Lung (tissue), 12 donors: ENCODE results near the gene PIAS4. TPM values are rescaled to one million over a fixed set of nuclear protein-coding genes. Genes with fewer than 3 reads are reported as not detected.

Experiments used
- ATAC-seq: fragments of 200-7000 bp; cut with Tn5 transposase; one replicate; pipeline ENCODE4 v1.9.1; 2020; ENCODE audit warnings: moderate number of reproducible peaks; ENCODE audit not compliant: insufficient read depth, low FRiP score
- DNase-seq, 3 donors: peaks; one replicate each; pipeline ENCODE4 v3.0.0-alpha.2; 2013 to 2017
- H3K27ac ChIP-seq, 2 donors: one replicate each; pipeline ENCODE4 v1.5.1; 2013; ENCODE audit warnings: mild to moderate bottlenecking in 2 of 2, moderate library complexity in 2 of 2, control low read depth in 1 of 2, inconsistent platforms in 1 of 2, low read depth in 1 of 2, low read length in 1 of 2
- H3K27me3 ChIP-seq, 3 donors: one replicate each; pipeline ENCODE4 v1.5.1; 2013; ENCODE audit warnings: low read length in 2 of 3; ENCODE audit not compliant: control insufficient read depth in 3 of 3, insufficient read depth in 3 of 3
- H3K36me3 ChIP-seq, 4 donors: one replicate each; pipeline ENCODE4 v1.5.1; 2013; ENCODE audit warnings: low read length in 4 of 4, mild to moderate bottlenecking in 1 of 4, moderate library complexity in 1 of 4; ENCODE audit not compliant: control insufficient read depth in 4 of 4, insufficient read depth in 4 of 4
- H3K4me1 ChIP-seq, 5 donors: one replicate each; pipeline ENCODE4 v1.5.1; 2013; ENCODE audit warnings: low read length in 5 of 5, mild to moderate bottlenecking in 2 of 5, moderate library complexity in 1 of 5; ENCODE audit not compliant: control insufficient read depth in 5 of 5, insufficient read depth in 5 of 5
- H3K4me3 ChIP-seq: one replicate; pipeline ENCODE4 v1.5.1; 2013; ENCODE audit warnings: mild to moderate bottlenecking, control low read depth, moderate library complexity
- H3K9ac ChIP-seq, 2 donors: one replicate each; pipeline ENCODE4 v1.5.1; 2013; ENCODE audit warnings: low read length in 2 of 2, control low read depth in 1 of 2; ENCODE audit not compliant: insufficient read depth in 1 of 2
- H3K9me3 ChIP-seq, 4 donors: one replicate each; pipeline ENCODE4 v1.5.1; 2013; ENCODE audit warnings: low read length in 3 of 4, mild to moderate bottlenecking in 1 of 4, moderate library complexity in 1 of 4; ENCODE audit not compliant: control insufficient read depth in 4 of 4, insufficient read depth in 3 of 4
- WGBS, 2 donors: extraction: QIAGEN DNeasy Blood & Tissue Kit; methylation state at CpG; one replicate each; pipeline ENCODE4 v1.1.7; 2013; 5-methylcytosine and 5-hydroxymethylcytosine counted together
- polyA plus RNA-seq, 2 donors: library from polyadenylated mRNA; stranded (reverse); fragments of 200-250 nt; gene quantifications; one replicate each; pipeline ENCODE4 v1.2.1, GENCODE V29; 2013
- total RNA-seq, 2 donors: library from RNA; depleted of rRNA in 1 of 2; stranded (reverse); fragments of >200 nt in 1 of 2; gene quantifications; one replicate each; pipeline ENCODE4 v1.2.1, GENCODE V29; 2014 to 2021
- TF ChIP-seq, protein P1 (sequence below): IDR thresholded peaks from 2 replicates; pipeline ENCODE4 v1.5.1; 2012; ENCODE audit warnings: mild to moderate bottlenecking; ENCODE audit errors: control extremely low read depth, extremely low read depth
- donor health status: control.
- donor health status: control.
- donor health status: Bipolar disorder and iron deficiency.
- donor health status: healthy.
- donor health status: DM: yes; HTN: yes; CAD: no.

PIAS4 gene
- total and polyA plus RNA-seq, 4 donors = 9.9 to 46.2 (median 21.6) TPM

DNA sequence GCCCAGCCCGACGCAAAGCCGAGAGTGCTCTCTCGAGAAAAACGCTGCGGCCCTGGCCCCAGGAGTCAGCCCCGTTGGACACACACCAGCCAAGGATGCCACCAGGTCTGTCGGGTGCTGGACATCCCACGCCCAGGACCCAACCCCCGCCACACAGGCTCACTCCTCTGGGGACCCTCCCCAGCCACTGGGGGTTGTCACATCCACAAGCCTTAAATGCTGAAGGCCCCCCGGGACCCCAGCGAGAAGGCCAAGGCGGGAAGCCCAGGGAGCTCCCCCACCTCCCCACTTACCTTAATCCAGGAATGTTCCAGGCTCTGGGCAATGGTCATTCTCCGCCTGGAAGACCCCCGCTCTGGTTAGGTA, 47.8 kb upstream of the PIAS4 start:
- no peak for DNase-seq
- 98 to 100% methylated on average over 15 of the region's 15 CpGs for WGBS, 2 donors
- TF ChIP-seq, protein P1, sequence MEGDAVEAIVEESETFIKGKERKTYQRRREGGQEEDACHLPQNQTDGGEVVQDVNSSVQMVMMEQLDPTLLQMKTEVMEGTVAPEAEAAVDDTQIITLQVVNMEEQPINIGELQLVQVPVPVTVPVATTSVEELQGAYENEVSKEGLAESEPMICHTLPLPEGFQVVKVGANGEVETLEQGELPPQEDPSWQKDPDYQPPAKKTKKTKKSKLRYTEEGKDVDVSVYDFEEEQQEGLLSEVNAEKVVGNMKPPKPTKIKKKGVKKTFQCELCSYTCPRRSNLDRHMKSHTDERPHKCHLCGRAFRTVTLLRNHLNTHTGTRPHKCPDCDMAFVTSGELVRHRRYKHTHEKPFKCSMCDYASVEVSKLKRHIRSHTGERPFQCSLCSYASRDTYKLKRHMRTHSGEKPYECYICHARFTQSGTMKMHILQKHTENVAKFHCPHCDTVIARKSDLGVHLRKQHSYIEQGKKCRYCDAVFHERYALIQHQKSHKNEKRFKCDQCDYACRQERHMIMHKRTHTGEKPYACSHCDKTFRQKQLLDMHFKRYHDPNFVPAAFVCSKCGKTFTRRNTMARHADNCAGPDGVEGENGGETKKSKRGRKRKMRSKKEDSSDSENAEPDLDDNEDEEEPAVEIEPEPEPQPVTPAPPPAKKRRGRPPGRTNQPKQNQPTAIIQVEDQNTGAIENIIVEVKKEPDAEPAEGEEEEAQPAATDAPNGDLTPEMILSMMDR = no peak
- no peak for ATAC-seq
- no peaks in the 10 kb centered on the region for H3K27me3 ChIP-seq
- H3K27ac ChIP-seq = no peak overlapping the region
- H3K9me3 ChIP-seq = peaks cover 0 to 2% (median 0%) of the 10 kb centered on the region in 4 donors
- no peak overlapping the region for H3K4me3 ChIP-seq
- no peak overlapping the region for H3K9ac ChIP-seq
- H3K4me1 ChIP-seq = peaks cover 0 to 2% (median 0%) of the 10 kb centered on the region in 5 donors
- peaks cover 10 to 73% (median 23%) of the 10 kb centered on the region in 4 donors for H3K36me3 ChIP-seq

DNA sequence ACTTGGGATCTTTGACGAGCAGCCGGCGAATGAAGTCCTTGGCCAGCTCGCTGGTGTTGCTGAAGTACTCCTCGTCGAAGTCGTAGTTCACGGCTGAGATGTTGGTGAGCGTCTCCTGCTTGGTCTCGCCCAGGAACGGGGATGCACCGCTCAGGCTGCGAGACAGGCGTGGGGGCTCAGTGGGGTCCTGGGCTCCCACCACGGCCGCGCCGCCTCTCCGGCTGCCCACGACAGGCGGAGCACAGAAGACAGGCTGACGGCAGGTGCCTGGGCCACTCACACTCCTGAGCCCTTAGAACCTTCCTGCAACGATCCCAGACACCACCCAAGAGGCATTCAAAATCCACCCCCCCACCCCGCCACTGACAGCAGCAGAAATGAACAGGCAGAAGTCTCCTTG, 46.5 kb upstream of the PIAS4 start:
- H3K36me3 ChIP-seq = peaks cover 13 to 74% (median 23%) of the 10 kb centered on the region in 4 donors
- H3K27me3 ChIP-seq = no peaks in the 10 kb centered on the region
- H3K9me3 ChIP-seq = peaks cover 0 to 2% (median 0%) of the 10 kb centered on the region in 4 donors
- no peak for DNase-seq
- 95 to 97% methylated on average over 24 of the region's 24 CpGs for WGBS, 2 donors
- H3K4me3 ChIP-seq = no peak overlapping the region
- H3K9ac ChIP-seq = no peak overlapping the region
- peaks cover 0 to 2% (median 0%) of the 10 kb centered on the region in 5 donors for H3K4me1 ChIP-seq
- TF ChIP-seq, protein P1 = no peak
- ATAC-seq = no peak
- H3K27ac ChIP-seq = peak overlapping the region in 1 of 2 donors; percentile 15

DNA sequence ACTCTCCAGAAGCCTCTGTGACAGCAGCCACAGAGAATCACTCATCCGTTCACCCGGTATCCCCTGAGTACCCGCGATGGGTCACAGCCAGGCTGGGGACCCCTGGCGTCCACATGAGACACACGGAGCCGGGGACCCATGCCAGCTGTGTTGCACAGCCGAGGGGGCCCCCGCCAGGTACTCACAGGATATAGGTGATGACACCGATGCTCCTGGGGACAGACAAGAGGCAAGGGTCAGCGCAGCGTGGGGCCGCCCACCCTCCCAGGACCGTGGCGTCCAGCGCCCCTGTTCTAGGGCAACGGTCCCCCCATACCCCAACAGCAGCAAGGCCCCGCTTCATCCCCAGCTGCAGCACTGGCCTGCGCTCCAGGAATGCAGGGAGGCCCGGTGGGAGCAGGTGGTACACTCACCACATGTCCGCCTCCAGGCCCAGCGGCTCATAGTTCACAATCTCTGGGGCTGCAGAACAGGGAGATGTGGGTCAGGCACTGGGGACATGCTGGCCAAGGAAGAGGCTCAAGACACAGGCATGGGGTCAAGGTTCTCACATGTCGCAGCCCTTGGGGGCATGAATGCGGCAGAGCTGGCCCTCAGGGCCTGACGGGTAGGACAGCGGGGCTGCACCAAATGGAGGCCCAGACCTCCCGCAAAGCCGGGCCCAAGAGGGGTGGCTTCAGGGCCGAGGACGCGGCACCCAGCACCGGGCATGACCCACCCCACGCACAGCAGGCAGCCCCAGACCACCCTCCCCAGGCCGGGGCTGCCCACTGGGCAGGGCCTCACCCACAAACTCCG, 43.9 kb upstream of the PIAS4 start:
- Histone ChIP-seq H3K9me3 (peaks cover 0 to 2% (median 0%) of the 10 kb centered on the region in 4 donors), H3K9ac (no peak overlapping the region), H3K27ac (no peak overlapping the region), H3K4me1 (peaks cover 5 to 11% (median 7%) of the 10 kb centered on the region in 5 donors), H3K27me3 (no peaks in the 10 kb centered on the region), H3K4me3 (no peak overlapping the region), H3K36me3 (peaks cover 17 to 74% (median 29%) of the 10 kb centered on the region in 4 donors)
- TF ChIP-seq, protein P1 = no peak
- DNase-seq (no peak), ATAC-seq (no peak)
- WGBS, 2 donors = 95% methylated on average over 35 of the region's 35 CpGs
